Type B pancreatic cell (in vitro differentiated cells): ENCODE data around the gene NPAS3. TPM values are rescaled to one million over a fixed set of nuclear protein-coding genes. Genes with fewer than 3 reads are reported as not detected.

Experiments
- DNase-seq: peaks from one replicate; pipeline ENCODE4 v3.0.0; 2021; ENCODE audit warnings: mixed read lengths; ENCODE audit not compliant: unreplicated experiment; ENCODE audit errors: extremely low spot score
- H3K27ac Mint-ChIP-seq: 2 replicates; pipeline ENCODE4 v1.8.0; 2021; ENCODE audit warnings: mild to moderate bottlenecking, mixed read lengths
- H3K27me3 Mint-ChIP-seq: 2 replicates; pipeline ENCODE4 v1.8.0; 2021; ENCODE audit warnings: mixed read lengths
- H3K36me3 Mint-ChIP-seq: 2 replicates; pipeline ENCODE4 v1.8.0; 2021; ENCODE audit warnings: mixed read lengths
- H3K4me1 Mint-ChIP-seq: one replicate; pipeline ENCODE4 v1.8.0; 2021; ENCODE audit warnings: mixed read lengths; ENCODE audit not compliant: unreplicated experiment
- H3K4me3 Mint-ChIP-seq: 2 replicates; pipeline ENCODE4 v1.8.0; 2021; ENCODE audit warnings: mild to moderate bottlenecking, mixed read lengths
- H3K9me3 Mint-ChIP-seq: 2 replicates; pipeline ENCODE4 v1.8.0; 2021; ENCODE audit warnings: mixed read lengths
- CTCF ChIP-seq: fragments of 200-600 bp; sonication (generic); conservative IDR thresholded peaks from 2 replicates; pipeline ENCODE4 v1.5.0; 2021; ENCODE audit warnings: antibody characterized with exemption, mild to moderate bottlenecking
- total RNA-seq: library from RNA; stranded (reverse); gene quantifications from 2 replicates; pipeline ENCODE4 v1.2.1, GENCODE V29; 2021; ENCODE audit warnings: low replicate concordance

NPAS3 gene
- total RNA-seq, 1 donor from 2014 or later: 8.7 TPM

GRCh38 chr14:33524244-33524643, 585.6 kb downstream of the NPAS3 start:
- H3K27ac Mint-ChIP-seq: no peak overlapping the region
- no peak for DNase-seq
- H3K27me3 Mint-ChIP-seq: peaks cover 14% of the 10 kb centered on the region
- no peak overlapping the region for H3K4me3 Mint-ChIP-seq
- H3K36me3 Mint-ChIP-seq: no peaks in the 10 kb centered on the region
- no peaks in the 10 kb centered on the region for H3K9me3 Mint-ChIP-seq
- H3K4me1 Mint-ChIP-seq: peaks cover 7% of the 10 kb centered on the region
- no peak for TF ChIP-seq CTCF

- no peak for DNase-seq
- Mint-ChIP-seq H3K4me1 (peaks cover 8% of the 10 kb centered on the region), H3K27ac (no peak overlapping the region), H3K4me3 (no peak overlapping the region), H3K36me3 (no peaks in the 10 kb centered on the region), H3K27me3 (peaks cover 14% of the 10 kb centered on the region), H3K9me3 (no peaks in the 10 kb centered on the region)
- TF ChIP-seq CTCF: no peak
Measured at GRCh38 chr14:33525626-33526025, 586.9 kb downstream of the NPAS3 start.

- Mint-ChIP-seq H3K27ac (no peak overlapping the region), H3K4me3 (no peak overlapping the region), H3K27me3 (peaks cover 18% of the 10 kb centered on the region), H3K36me3 (no peaks in the 10 kb centered on the region), H3K9me3 (no peaks in the 10 kb centered on the region), H3K4me1 (peaks cover 8% of the 10 kb centered on the region)
- DNase-seq: no peak
- no peak for TF ChIP-seq CTCF
Measured at GRCh38 chr14:33527023-33527634, 588.5 kb downstream of the NPAS3 start.

DNA sequence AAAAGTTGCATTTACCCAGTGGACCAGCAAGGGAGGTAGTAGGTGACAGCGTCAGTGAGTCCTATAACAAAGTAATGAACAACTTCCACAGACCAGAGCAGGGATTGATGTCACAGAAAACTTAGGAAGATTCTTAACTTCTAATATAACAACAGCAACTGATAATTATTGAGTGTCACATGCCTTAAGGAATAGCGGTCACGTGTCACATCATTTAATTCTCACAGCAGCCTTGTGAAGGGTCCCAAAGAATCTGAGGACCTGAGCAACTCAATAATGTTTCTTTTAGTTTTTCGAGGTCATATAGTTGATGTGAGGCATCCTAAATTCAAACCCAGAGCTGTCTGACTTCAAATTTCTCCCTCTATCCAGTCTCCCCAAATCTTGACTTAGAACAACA, 590.0 kb downstream of the NPAS3 start:
- Mint-ChIP-seq H3K4me3 (no peak overlapping the region), H3K9me3 (no peaks in the 10 kb centered on the region), H3K27me3 (peaks cover 18% of the 10 kb centered on the region), H3K27ac (no peak overlapping the region), H3K36me3 (no peaks in the 10 kb centered on the region), H3K4me1 (peaks cover 8% of the 10 kb centered on the region)
- no peak for TF ChIP-seq CTCF
- DNase-seq: no peak

DNA sequence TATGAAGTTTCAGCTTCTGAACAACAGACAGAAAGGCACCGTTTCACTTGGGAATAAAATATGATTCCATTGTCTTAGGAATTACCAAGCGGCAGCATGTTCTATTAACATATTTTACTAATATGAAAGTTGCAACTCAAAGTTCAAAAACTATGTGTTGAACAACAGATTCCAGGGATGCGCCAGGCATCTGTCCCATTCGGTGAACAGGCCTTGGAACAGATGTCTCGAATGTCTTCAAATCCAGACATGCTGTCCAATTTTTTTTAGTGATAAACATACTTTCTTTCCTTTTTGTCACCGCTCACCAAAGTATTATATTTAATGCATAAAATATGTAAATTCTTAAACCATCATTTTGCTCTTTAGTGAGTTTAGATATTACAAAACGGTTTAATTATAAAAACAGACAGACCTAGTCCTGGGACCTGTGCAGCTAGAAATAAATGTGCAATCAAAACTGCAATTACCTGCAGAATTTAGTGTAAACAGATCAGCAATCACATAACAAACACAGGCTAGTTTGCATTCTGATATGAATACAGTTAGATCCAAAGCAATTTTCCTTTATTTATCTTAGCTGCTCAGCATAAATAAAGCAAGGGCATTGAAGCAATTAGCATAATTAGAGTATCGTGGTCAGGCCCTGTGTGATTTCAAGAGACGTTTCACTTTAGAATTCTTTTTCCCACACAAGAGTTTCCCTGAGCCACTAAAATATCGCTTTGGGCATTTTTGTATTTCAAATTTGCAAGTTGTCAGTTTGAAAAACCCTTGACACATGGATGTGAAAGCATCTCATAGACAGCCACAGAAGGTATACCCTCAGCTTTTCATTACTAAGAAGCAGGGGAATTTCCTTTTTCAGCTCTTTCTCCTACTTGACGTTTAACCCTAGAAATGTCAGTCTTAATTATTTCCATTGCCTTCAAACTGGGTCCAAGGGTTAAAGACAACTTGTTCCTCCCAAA, 591.4 kb downstream of the NPAS3 start:
- Mint-ChIP-seq H3K36me3 (no peaks in the 10 kb centered on the region), H3K4me3 (no peak overlapping the region), H3K9me3 (no peaks in the 10 kb centered on the region), H3K27me3 (peaks cover 14% of the 10 kb centered on the region), H3K27ac (no peak overlapping the region), H3K4me1 (peaks cover 11% of the 10 kb centered on the region)
- TF ChIP-seq CTCF: no peak
- no peak for DNase-seq
